H9 (cell line): ENCODE data around the gene MEPE. TPM values are rescaled to one million over a fixed set of nuclear protein-coding genes. Genes with fewer than 3 reads are reported as not detected.

ENCODE experiments used
- DNase-seq: peaks from one replicate; pipeline ENCODE4 v3.0.0-alpha.2; 2017
- H2AFZ ChIP-seq: one replicate; pipeline ENCODE4 v1.6.1; 2013; ENCODE audit warnings: mild to moderate bottlenecking, low read length, control low read depth, moderate library complexity
- H2AK5ac ChIP-seq: 2 replicates; pipeline ENCODE4 v1.6.1; 2013; ENCODE audit warnings: low read length, control low read depth, mixed read lengths; ENCODE audit not compliant: insufficient read length
- H2BK120ac ChIP-seq: one replicate; pipeline ENCODE4 v1.6.1; 2013; ENCODE audit warnings: low read depth, mild to moderate bottlenecking, low read length, control low read depth, inconsistent platforms; ENCODE audit not compliant: poor library complexity, severe bottlenecking
- H2BK12ac ChIP-seq: 2 replicates; pipeline ENCODE4 v1.6.1; 2013; ENCODE audit warnings: low read length, control low read depth, mixed read lengths, low read depth; ENCODE audit not compliant: insufficient read length
- H2BK15ac ChIP-seq: 2 replicates; pipeline ENCODE4 v1.6.1; 2013; ENCODE audit warnings: low read depth, low read length, control low read depth
- H2BK20ac ChIP-seq: one replicate; pipeline ENCODE4 v1.6.1; 2013; ENCODE audit warnings: low read depth, mild to moderate bottlenecking, low read length, control low read depth, inconsistent platforms; ENCODE audit not compliant: poor library complexity, severe bottlenecking
- H2BK5ac ChIP-seq: 2 replicates; pipeline ENCODE4 v1.6.1; 2013; ENCODE audit warnings: low read length, control low read depth, mixed read lengths; ENCODE audit not compliant: insufficient read length
- H3K14ac ChIP-seq: 2 replicates; pipeline ENCODE4 v1.6.1; 2013; ENCODE audit warnings: low read length, control low read depth; ENCODE audit not compliant: insufficient read depth
- H3K18ac ChIP-seq: 2 replicates; pipeline ENCODE4 v1.6.1; 2013; ENCODE audit warnings: low read depth, mild to moderate bottlenecking, mixed read lengths, low read length, control low read depth; ENCODE audit not compliant: insufficient read length
- H3K23ac ChIP-seq: 2 replicates; pipeline ENCODE4 v1.6.1; 2013; ENCODE audit warnings: low read length, control low read depth, mixed read lengths, low read depth; ENCODE audit not compliant: insufficient read length
- H3K23me2 ChIP-seq: 2 replicates; pipeline ENCODE4 v1.6.1; 2013; ENCODE audit warnings: low read depth, mild to moderate bottlenecking, mixed read lengths, low read length, control low read depth; ENCODE audit not compliant: insufficient read length, poor library complexity, severe bottlenecking
- H3K27ac ChIP-seq: 2 replicates; pipeline ENCODE4 v1.5.1; 2013; ENCODE audit warnings: low read length, control low read depth, mixed read lengths, low read depth; ENCODE audit not compliant: insufficient read length
- H3K27me3 ChIP-seq: 2 replicates; pipeline ENCODE4 v1.6.1; 2013; ENCODE audit warnings: low read length, control low read depth, inconsistent platforms; ENCODE audit not compliant: insufficient read depth
- H3K4ac ChIP-seq: 2 replicates; pipeline ENCODE4 v1.6.1; 2013; ENCODE audit warnings: low read depth, mild to moderate bottlenecking, control low read depth, inconsistent platforms, low read length, moderate library complexity
- H3K4me1 ChIP-seq: 2 replicates; pipeline ENCODE4 v1.6.1; 2013; ENCODE audit warnings: low read length, control low read depth, inconsistent platforms; ENCODE audit not compliant: insufficient read depth
- H3K4me2 ChIP-seq: 2 replicates; pipeline ENCODE4 v1.6.1; 2013; ENCODE audit warnings: low read length, control low read depth, mixed read lengths; ENCODE audit not compliant: insufficient read length, insufficient read depth
- H3K56ac ChIP-seq: 2 replicates; pipeline ENCODE4 v1.6.1; 2013; ENCODE audit warnings: low read depth, mild to moderate bottlenecking, mixed read lengths, low read length, control low read depth; ENCODE audit not compliant: insufficient read length
- H3K79me1 ChIP-seq: 2 replicates; pipeline ENCODE4 v1.6.1; 2013; ENCODE audit warnings: low read depth, mild to moderate bottlenecking, moderate library complexity, low read length, control low read depth, inconsistent platforms; ENCODE audit not compliant: insufficient read depth, poor library complexity, severe bottlenecking
- H3K79me2 ChIP-seq: 2 replicates; pipeline ENCODE4 v1.6.1; 2013; ENCODE audit warnings: low read length, control low read depth, inconsistent platforms; ENCODE audit not compliant: insufficient read depth
- H3K9ac ChIP-seq: 2 replicates; pipeline ENCODE4 v1.6.1; 2013; ENCODE audit warnings: low read length, control low read depth, mixed read lengths; ENCODE audit not compliant: insufficient read length; ENCODE audit errors: extremely low read depth
- H3K9me3 ChIP-seq: one replicate; pipeline ENCODE4 v1.6.1; 2013; ENCODE audit warnings: low read depth, low read length, inconsistent platforms; ENCODE audit not compliant: control insufficient read depth
- H3T11ph ChIP-seq: one replicate; pipeline ENCODE4 v1.6.1; 2013; ENCODE audit warnings: mild to moderate bottlenecking, low read length, control low read depth, inconsistent platforms
- H4K20me1 ChIP-seq: one replicate; pipeline ENCODE4 v1.6.1; 2013; ENCODE audit not compliant: control insufficient read depth, insufficient read length, insufficient read depth
- H4K5ac ChIP-seq: 2 replicates; pipeline ENCODE4 v1.6.1; 2013; ENCODE audit warnings: low read depth, mild to moderate bottlenecking, mixed read lengths, low read length, control low read depth; ENCODE audit not compliant: insufficient read length
- H4K8ac ChIP-seq: replicated peaks from 2 replicates; pipeline ENCODE4 v1.6.1; 2013; ENCODE audit warnings: low read length, control low read depth, mixed read lengths, low read depth; ENCODE audit not compliant: insufficient read length
- H4K91ac ChIP-seq: 2 replicates; pipeline ENCODE4 v1.6.1; 2013; ENCODE audit warnings: low read depth, mild to moderate bottlenecking, moderate library complexity, mixed read lengths, low read length, control low read depth; ENCODE audit not compliant: insufficient read length
- H3K27ac Mint-ChIP-seq, 3 experiments: 2 replicates in 2 of 3; 3 replicates in 1 of 3; pipeline ENCODE4 v1.8.0; 2020 to 2021; ENCODE audit warnings: mixed read lengths in 3 of 3, mild to moderate bottlenecking in 1 of 3, moderate library complexity in 1 of 3
- H3K27me3 Mint-ChIP-seq: 2 replicates; pipeline ENCODE4 v1.8.0; 2021; ENCODE audit warnings: low read depth, mild to moderate bottlenecking, moderate library complexity, mixed read lengths
- H3K36me3 Mint-ChIP-seq, 3 experiments: 2 replicates in 2 of 3; 3 replicates in 1 of 3; pipeline ENCODE4 v1.8.0; 2020 to 2021; ENCODE audit warnings: low read depth in 3 of 3, mixed read lengths in 3 of 3; ENCODE audit not compliant: insufficient read depth in 1 of 3
- H3K4me1 Mint-ChIP-seq, 2 experiments: 2 replicates each; pipeline ENCODE4 v1.8.0; 2020; ENCODE audit warnings: mixed read lengths in 2 of 2
- H3K4me3 Mint-ChIP-seq, 2 experiments: 2 replicates in 1 of 2; 3 replicates in 1 of 2; pipeline ENCODE4 v1.8.0; 2020 to 2021; ENCODE audit warnings: mild to moderate bottlenecking in 2 of 2, mixed read lengths in 2 of 2, moderate library complexity in 1 of 2
- H3K9me3 Mint-ChIP-seq, 2 experiments: 2 replicates in 1 of 2; 3 replicates in 1 of 2; pipeline ENCODE4 v1.8.0; 2020; ENCODE audit warnings: mild to moderate bottlenecking in 2 of 2, mixed read lengths in 2 of 2, moderate library complexity in 1 of 2
- CTCF ChIP-seq: fragments of 200-600 bp; sonication (generic); conservative IDR thresholded peaks from 3 replicates; pipeline ENCODE4 v1.8.0; 2021; ENCODE audit warnings: antibody characterized with exemption, mild to moderate bottlenecking
- WGBS: extraction: QIAGEN DNeasy Blood & Tissue Kit; methylation state at CpG from one replicate; pipeline ENCODE4 v1.1.7; 2013; ENCODE audit warnings: missing lambda C conversion rate, low lambda C conversion rate, mixed read lengths; ENCODE audit not compliant: insufficient read length; ENCODE audit errors: extremely low coverage; 5-methylcytosine and 5-hydroxymethylcytosine counted together
- total RNA-seq: library from RNA; stranded (reverse); gene quantifications from 2 replicates; pipeline ENCODE4 v1.2.1, GENCODE V29; 2021

Gene MEPE
- total RNA-seq, 1 experiment from 2014 or later = not detected

GRCh38 chr4:87848622-87849351 lies 16.0 kb downstream of the MEPE start:
- no peaks in the 10 kb centered on the region for H3K9me3 ChIP-seq
- no peak overlapping the region for H3K23ac ChIP-seq
- peaks cover 10 to 24% of the 10 kb centered on the region in 2 experiments for H3K4me1 Mint-ChIP-seq
- DNase-seq = peak; percentile 44
- no peak overlapping the region for H4K91ac ChIP-seq
- H3K27ac ChIP-seq = no peak overlapping the region
- H4K5ac ChIP-seq = no peak overlapping the region
- H2AFZ ChIP-seq = peak overlapping the region; percentile 40
- peaks cover 2% of the 10 kb centered on the region for H3K23me2 ChIP-seq
- no peak overlapping the region for H2AK5ac ChIP-seq
- no peak overlapping the region; the same call in 1 of the 2 replicates for H3K14ac ChIP-seq
- no peak overlapping the region for H3K27ac Mint-ChIP-seq
- H3K79me1 ChIP-seq = no peaks in the 10 kb centered on the region
- H2BK120ac ChIP-seq = no peak overlapping the region
- peak overlapping the region; percentile 90 for H2BK12ac ChIP-seq
- peaks cover 8% of the 10 kb centered on the region; the same call in 1 of the 2 replicates for H3K4me1 ChIP-seq
- TF ChIP-seq CTCF = peak; percentile 70
- no peak overlapping the region for H2BK20ac ChIP-seq
- no peaks in the 10 kb centered on the region for H3K79me2 ChIP-seq
- no peak overlapping the region for H2BK15ac ChIP-seq
- no peaks in the 10 kb centered on the region for H4K20me1 ChIP-seq
- no peak overlapping the region for H3K4ac ChIP-seq
- H3K36me3 Mint-ChIP-seq = no peaks in the 10 kb centered on the region
- no peaks in the 10 kb centered on the region for H3K27me3 Mint-ChIP-seq
- no CpG with 5 or more reads among the region's 15 CpGs for WGBS
- H3K9ac ChIP-seq = no peak overlapping the region
- peak overlapping the region; percentile 85 for H3K4me2 ChIP-seq
- no peak overlapping the region for H3T11ph ChIP-seq
- H4K8ac ChIP-seq = no peak overlapping the region
- no peak overlapping the region for H3K18ac ChIP-seq
- H3K9me3 Mint-ChIP-seq = no peaks in the 10 kb centered on the region
- H3K56ac ChIP-seq = no peak overlapping the region
- H3K4me3 Mint-ChIP-seq = peak overlapping the region in 1 of 2 experiments; percentile 34; a peak in 3 of 5 replicates
- H2BK5ac ChIP-seq = no peak overlapping the region
- H3K27me3 ChIP-seq = no peaks in the 10 kb centered on the region; the same call in 1 of the 2 replicates
